ENCODE data around the gene SCYGR8. TPM values are rescaled to one million over a fixed set of nuclear protein-coding genes. Genes with fewer than 3 reads are reported as not detected.
"Not testable (repeated sequence)": the region's sequence is repeated elsewhere in the genome, so short reads cannot be mapped to it uniquely, and the experiment has no call there.

Gene SCYGR8
- total and polyA plus RNA-seq, 2 experiments from 2014 or later, result not detected

GRCh38 chr2:227724394-227725039 lies 21.2 kb upstream of the SCYGR8 start, which contains the start of gene SCYGR6:
TSS of gene SCYGR6 (minus strand) at chr2:227724757. CDS start at chr2:227724757, 0 bp downstream.
- Histone ChIP-seq H3K4me3 (no peak within 1 kb of the TSS), H3K4me2 (no peak within 1 kb of the TSS), H3K9me3 (ENCODE audit: low read depth) (no peaks in the 10 kb centered on the region), H3K27me3 (no peaks in the 10 kb centered on the region), H2AFZ (no peak within 1 kb of the TSS), H3K79me2 (no peaks in the 10 kb centered on the region), H3K4me1 (ENCODE audit: insufficient read depth) (peaks cover 12% of the 10 kb centered on the region), H3K9me2 (replicated peaks; ENCODE audit: insufficient read depth) (no peaks in the 10 kb centered on the region), H3K36me3 (replicated peaks; ENCODE audit: insufficient read depth, low read depth) (no peaks in the 10 kb centered on the region), H3K27ac (peak within 1 kb of the TSS; percentile 82), H4K20me1 (ENCODE audit: insufficient read depth, poor library complexity, severe bottlenecking) (no peaks in the 10 kb centered on the region)
- 99% methylated on average over 15 of the region's 15 CpGs for WGBS (ENCODE audit: low lambda C conversion rate, missing lambda C conversion rate)
- TF ChIP-seq EZH2phosphoT487 (IDR thresholded peaks at IDR 0.05; ENCODE audit: low read depth, severe bottlenecking, unreplicated experiment) (no peak), CTCF (IDR thresholded peaks at IDR 0.05; ENCODE audit: poor library complexity) (no peak), EZH2 (IDR thresholded peaks at IDR 0.05; ENCODE audit: borderline replicate concordance) (no peak)
- DNase-seq (ENCODE audit: low spot score), result no peak

GRCh38 chr2:227728035-227728434 lies 17.7 kb upstream of the SCYGR8 start, which contains the start of gene SCYGR7:
TSS of gene SCYGR7 (plus strand) at chr2:227728335. CDS start at chr2:227728335, 0 bp downstream.
- 81% methylated on average over 5 of the region's 5 CpGs for WGBS (ENCODE audit: low lambda C conversion rate, missing lambda C conversion rate)
- peaks cover 6% of the 10 kb centered on the region for H3K4me1 ChIP-seq (ENCODE audit: insufficient read depth)
- no peak within 1 kb of the TSS for H2AFZ ChIP-seq
- no peaks in the 10 kb centered on the region for H3K9me3 ChIP-seq (ENCODE audit: low read depth)
- no peaks in the 10 kb centered on the region for H3K9me2 ChIP-seq (replicated peaks; ENCODE audit: insufficient read depth)
- no peak within 1 kb of the TSS for H3K4me2 ChIP-seq
- no peaks in the 10 kb centered on the region for H4K20me1 ChIP-seq (ENCODE audit: insufficient read depth, poor library complexity, severe bottlenecking)
- no peak for DNase-seq (ENCODE audit: low spot score)
- no peaks in the 10 kb centered on the region for H3K27me3 ChIP-seq
- no peaks in the 10 kb centered on the region for H3K36me3 ChIP-seq (replicated peaks; ENCODE audit: insufficient read depth, low read depth)
- no peak within 1 kb of the TSS for H3K27ac ChIP-seq
- no peak within 1 kb of the TSS for H3K4me3 ChIP-seq
- no peaks in the 10 kb centered on the region for H3K79me2 ChIP-seq
- TF ChIP-seq EZH2 (IDR thresholded peaks at IDR 0.05; ENCODE audit: borderline replicate concordance) (no peak), CTCF (IDR thresholded peaks at IDR 0.05; ENCODE audit: poor library complexity) (no peak)

- DNase-seq (ENCODE audit: low spot score), result peak; percentile 25
- no peaks in the 10 kb centered on the region for H3K9me3 ChIP-seq (ENCODE audit: low read depth)
- no peaks in the 10 kb centered on the region for H3K9me2 ChIP-seq (replicated peaks; ENCODE audit: insufficient read depth)
- no peak overlapping the region for H3K4me2 ChIP-seq
- no peak overlapping the region for H2AFZ ChIP-seq
- H4K20me1 ChIP-seq (ENCODE audit: insufficient read depth, poor library complexity, severe bottlenecking), result no peaks in the 10 kb centered on the region
- H3K4me3 ChIP-seq, result no peak overlapping the region
- H3K4me1 ChIP-seq (ENCODE audit: insufficient read depth), result no peaks in the 10 kb centered on the region
- no peaks in the 10 kb centered on the region for H3K36me3 ChIP-seq (replicated peaks; ENCODE audit: insufficient read depth, low read depth)
- no peaks in the 10 kb centered on the region for H3K27me3 ChIP-seq
- 39% methylated on average over 14 of the region's 14 CpGs for WGBS (ENCODE audit: low lambda C conversion rate, missing lambda C conversion rate)
- TF ChIP-seq CTCF (IDR thresholded peaks at IDR 0.05; ENCODE audit: poor library complexity), result no peak
- no peak for TF ChIP-seq EZH2phosphoT487 (IDR thresholded peaks at IDR 0.05; ENCODE audit: low read depth, severe bottlenecking, unreplicated experiment)
- no peak for TF ChIP-seq EZH2 (IDR thresholded peaks at IDR 0.05; ENCODE audit: borderline replicate concordance)
- H3K79me2 ChIP-seq, result no peaks in the 10 kb centered on the region
- H3K27ac ChIP-seq, result peak overlapping the region; percentile 35
Measured at GRCh38 chr2:227739351-227739750, 6.3 kb upstream of the SCYGR8 start.

GRCh38 chr2:227740705-227741104 lies 5.0 kb upstream of the SCYGR8 start:
- not testable (repeated sequence) for H3K4me3 ChIP-seq; H3K79me2 ChIP-seq; H3K27me3 ChIP-seq; DNase-seq (ENCODE audit: low spot score); H3K9me3 ChIP-seq (ENCODE audit: low read depth); H3K9me2 ChIP-seq (replicated peaks; ENCODE audit: insufficient read depth); H2AFZ ChIP-seq; H4K20me1 ChIP-seq (ENCODE audit: insufficient read depth, poor library complexity, severe bottlenecking); H3K36me3 ChIP-seq (replicated peaks; ENCODE audit: insufficient read depth, low read depth); H3K4me2 ChIP-seq; H3K27ac ChIP-seq; H3K4me1 ChIP-seq (ENCODE audit: insufficient read depth)
- 84% methylated on average over 7 of the region's 7 CpGs for WGBS (ENCODE audit: low lambda C conversion rate, missing lambda C conversion rate)
